ENCODE measurements around the gene PHF23.

GRCh38 chr17:7248796-7249195 is 9.5 kb upstream of the PHF23 start:
- no peak for TF ChIP-seq CTCF (IDR thresholded peaks at IDR 0.05)
- no peak for TF ChIP-seq POLR2A (IDR thresholded peaks at IDR 0.05)

Measured in ovary (tissue), 3 donors.